Measurements from ENCODE around the gene CDKAL1.

GRCh38 chr6:20921578-20921977, 387.3 kb downstream of the CDKAL1 start:
- TF ChIP-seq YY1 (IDR thresholded peaks at IDR 0.05; ENCODE audit: insufficient read depth, insufficient read length): no peak
- TF ChIP-seq ZNF274 (IDR thresholded peaks at IDR 0.05; ENCODE audit: low read depth, low read length): no peak
- no peak for TF ChIP-seq SUZ12 (IDR thresholded peaks at IDR 0.05; ENCODE audit: extremely low read depth, insufficient read depth, insufficient read length)
